ENCODE measurements around the gene TIMP2. TPM values are rescaled to one million over a fixed set of nuclear protein-coding genes. Genes with fewer than 3 reads are reported as not detected.

The TIMP2 gene
- total RNA-seq, 4 donors from 2014 or later = 20.4 to 28.7 (median 27.0) TPM

DNA sequence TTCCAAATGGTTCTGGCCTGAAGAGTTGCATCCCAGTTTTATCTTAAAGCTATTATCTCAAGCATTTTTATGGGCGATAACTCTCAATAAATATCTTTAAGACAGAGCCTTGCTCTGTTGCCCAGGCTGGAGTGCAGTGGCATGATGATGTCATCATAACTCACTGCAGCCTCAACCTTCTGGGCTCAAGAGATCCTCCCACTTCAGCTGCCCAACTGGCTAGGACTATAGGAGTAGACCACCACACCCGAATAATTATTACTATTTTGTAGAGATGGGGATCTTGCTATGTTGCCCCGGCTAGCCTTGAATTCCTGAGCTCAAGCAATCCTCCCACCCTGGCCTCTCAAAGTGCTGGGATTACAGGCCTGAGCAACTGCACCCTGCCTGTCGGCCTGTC, 117.0 kb downstream of the TIMP2 start:
- peaks cover 2 to 5% of the 10 kb centered on the region in 2 donors for H3K4me1 ChIP-seq
- no peak for ATAC-seq

DNA sequence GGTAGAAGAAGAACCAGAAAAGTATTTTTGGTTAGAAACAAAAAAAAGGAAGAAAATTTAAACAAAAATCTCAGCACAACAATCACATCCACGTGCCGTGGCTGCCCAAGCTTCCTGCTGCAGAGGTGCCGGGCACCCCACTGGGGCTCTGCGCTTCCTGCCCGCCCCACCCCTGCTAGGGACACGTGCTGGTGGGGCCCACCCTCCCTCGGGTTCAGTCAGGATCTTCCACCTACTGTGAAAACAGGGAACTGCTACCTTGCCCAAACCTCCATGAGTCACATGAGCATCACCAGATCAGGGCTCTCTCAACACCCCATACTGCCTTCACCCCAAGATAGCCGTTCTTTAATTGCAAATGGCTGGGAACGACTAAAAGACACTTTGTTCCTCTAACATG, 118.7 kb downstream of the TIMP2 start:
- intact Hi-C loops (cut with DNase I; ENCODE audit: low total_unique reads) = no loop called here

More for the DNA sequence above, 117.0 kb downstream of the TIMP2 start:
- Histone ChIP-seq H3K36me3 (peaks cover 9 to 87% of the 10 kb centered on the region in 2 donors), H3K4me3 (no peak overlapping the region), H3K27me3 (no peaks in the 10 kb centered on the region), H3K27ac (no peak overlapping the region), H3K9me3 (no peaks in the 10 kb centered on the region)
- in situ Hi-C loops (cut with MboI; ENCODE audit: low sequenced_read_pairs in 4 of 4) (loop anchor here (10.0 to 25.0 kb wide), 2 partner anchors 313 to 321 kb away; no protein-coding TSS in a partner anchor), intact Hi-C loops (cut with DNase I; ENCODE audit: low total_unique reads) (no loop called here)
- no peak for TF ChIP-seq POLR2A (IDR thresholded peaks at IDR 0.05)
- TF ChIP-seq, protein P1, sequence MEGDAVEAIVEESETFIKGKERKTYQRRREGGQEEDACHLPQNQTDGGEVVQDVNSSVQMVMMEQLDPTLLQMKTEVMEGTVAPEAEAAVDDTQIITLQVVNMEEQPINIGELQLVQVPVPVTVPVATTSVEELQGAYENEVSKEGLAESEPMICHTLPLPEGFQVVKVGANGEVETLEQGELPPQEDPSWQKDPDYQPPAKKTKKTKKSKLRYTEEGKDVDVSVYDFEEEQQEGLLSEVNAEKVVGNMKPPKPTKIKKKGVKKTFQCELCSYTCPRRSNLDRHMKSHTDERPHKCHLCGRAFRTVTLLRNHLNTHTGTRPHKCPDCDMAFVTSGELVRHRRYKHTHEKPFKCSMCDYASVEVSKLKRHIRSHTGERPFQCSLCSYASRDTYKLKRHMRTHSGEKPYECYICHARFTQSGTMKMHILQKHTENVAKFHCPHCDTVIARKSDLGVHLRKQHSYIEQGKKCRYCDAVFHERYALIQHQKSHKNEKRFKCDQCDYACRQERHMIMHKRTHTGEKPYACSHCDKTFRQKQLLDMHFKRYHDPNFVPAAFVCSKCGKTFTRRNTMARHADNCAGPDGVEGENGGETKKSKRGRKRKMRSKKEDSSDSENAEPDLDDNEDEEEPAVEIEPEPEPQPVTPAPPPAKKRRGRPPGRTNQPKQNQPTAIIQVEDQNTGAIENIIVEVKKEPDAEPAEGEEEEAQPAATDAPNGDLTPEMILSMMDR (IDR thresholded peaks at IDR 0.05 in 4 of 5, conservative IDR thresholded peaks at IDR 0.05 in 1 of 5) = no peak
- no peak for DNase-seq

DNA sequence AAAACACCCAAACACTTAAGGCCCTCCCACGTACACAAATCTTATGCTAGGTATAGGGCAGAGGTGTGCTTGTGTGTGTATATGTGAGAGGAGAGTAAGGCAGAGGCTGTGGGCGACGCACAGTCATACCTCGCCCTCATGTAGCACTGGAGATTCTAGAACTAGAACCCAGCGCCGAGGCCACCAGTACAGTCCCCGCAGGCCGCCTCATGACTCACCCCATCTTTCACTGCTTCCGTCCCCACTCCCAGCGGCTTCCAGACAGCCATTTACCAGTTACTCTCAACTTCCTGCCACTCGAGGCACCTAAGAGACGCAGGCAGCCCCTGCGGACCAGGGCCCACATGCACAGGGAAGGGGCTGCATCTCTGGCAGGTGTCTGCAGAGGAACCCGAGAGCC, 119.9 kb downstream of the TIMP2 start:
- no peak for ATAC-seq
- H3K9me3 ChIP-seq = no peaks in the 10 kb centered on the region
- peak overlapping the region; percentile 39 to 71 (median 63) for H3K27ac ChIP-seq
- no peak for DNase-seq
- in situ Hi-C loops (cut with MboI; ENCODE audit: low sequenced_read_pairs in 4 of 4) (loop anchor here (10.0 to 25.0 kb wide), 2 partner anchors 310 to 318 kb away; no protein-coding TSS in a partner anchor), intact Hi-C loops (cut with DNase I; ENCODE audit: low total_unique reads) (no loop called here)
- no peak for TF ChIP-seq POLR2A (IDR thresholded peaks at IDR 0.05)
- TF ChIP-seq, protein P1 (IDR thresholded peaks at IDR 0.05 in 4 of 5, conservative IDR thresholded peaks at IDR 0.05 in 1 of 5) = no peak
- peaks cover 12 to 70% of the 10 kb centered on the region in 2 donors for H3K36me3 ChIP-seq
- peaks cover 0 to 3% of the 10 kb centered on the region in 2 donors for H3K4me1 ChIP-seq
- H3K27me3 ChIP-seq = no peaks in the 10 kb centered on the region
- H3K4me3 ChIP-seq = no peak overlapping the region

More for the DNA sequence above, 118.7 kb downstream of the TIMP2 start:
- TF ChIP-seq POLR2A (IDR thresholded peaks at IDR 0.05) = no peak
- TF ChIP-seq, protein P1 (IDR thresholded peaks at IDR 0.05 in 4 of 5, conservative IDR thresholded peaks at IDR 0.05 in 1 of 5) = no peak
- Histone ChIP-seq H3K27ac (peak overlapping the region in 2 of 4 donors; percentile 27 to 57), H3K36me3 (peaks cover 12 to 82% of the 10 kb centered on the region in 2 donors), H3K4me3 (no peak overlapping the region), H3K27me3 (no peaks in the 10 kb centered on the region), H3K4me1 (peaks cover 0 to 3% of the 10 kb centered on the region in 2 donors), H3K9me3 (no peaks in the 10 kb centered on the region)
- DNase-seq (no peak), ATAC-seq (no peak)
- in situ Hi-C loops (cut with MboI; ENCODE audit: low sequenced_read_pairs in 4 of 4) = loop anchor here (10.0 to 25.0 kb wide), 2 partner anchors 312 to 319 kb away; no protein-coding TSS in a partner anchor

DNA sequence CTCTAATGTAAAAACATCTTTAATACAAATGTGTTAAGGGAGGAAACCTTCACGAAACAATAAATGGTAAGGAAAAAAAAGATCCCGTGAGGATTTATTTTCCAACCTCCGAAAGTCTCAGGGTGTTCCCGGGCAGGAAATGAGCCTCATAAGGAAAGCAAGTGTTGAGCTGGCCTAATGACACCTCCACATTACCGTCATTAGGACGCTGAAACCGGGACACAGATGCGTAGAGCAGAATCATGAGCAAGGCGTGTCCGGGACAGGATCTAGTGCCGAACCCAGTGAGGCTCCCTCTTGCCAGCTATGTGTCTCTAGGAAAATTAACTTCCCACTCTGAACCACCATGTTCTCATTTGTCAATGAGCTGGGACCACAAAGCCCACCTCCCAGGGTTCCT, 120.4 kb downstream of the TIMP2 start:
- in situ Hi-C loops (cut with MboI; ENCODE audit: low sequenced_read_pairs in 4 of 4) = loop anchor here (10.0 to 25.0 kb wide), 2 partner anchors 310 to 317 kb away; no protein-coding TSS in a partner anchor
- H3K27ac ChIP-seq = peak overlapping the region; percentile 39 to 71 (median 63)
- no peaks in the 10 kb centered on the region for H3K27me3 ChIP-seq
- H3K36me3 ChIP-seq = peaks cover 12 to 65% of the 10 kb centered on the region in 2 donors
- ATAC-seq (peak; percentile 63 to 67), DNase-seq (no peak)
- no peaks in the 10 kb centered on the region for H3K9me3 ChIP-seq
- intact Hi-C loops (cut with DNase I; ENCODE audit: low total_unique reads) = no loop called here
- H3K4me1 ChIP-seq = peaks cover 0 to 3% of the 10 kb centered on the region in 2 donors
- no peak overlapping the region for H3K4me3 ChIP-seq
- TF ChIP-seq, protein P1 (IDR thresholded peaks at IDR 0.05 in 4 of 5, conservative IDR thresholded peaks at IDR 0.05 in 1 of 5) = no peak
- TF ChIP-seq POLR2A (IDR thresholded peaks at IDR 0.05) = peak in 1 of 2 donors; percentile 22
